GM19099 (cell line): ENCODE data around the gene NSFL1C.

Experiments used
- POLR2A ChIP-seq: IDR thresholded peaks from 3 replicates; pipeline ENCODE4 v1.6.1; 2011; ENCODE audit warnings: low read depth; ENCODE audit not compliant: insufficient read length; ENCODE audit errors: extremely low read depth

NSFL1C gene

GRCh38 chr20:1472556-1473245 lies 6.1 kb upstream of the NSFL1C start:
- no peak for TF ChIP-seq POLR2A

GRCh38 chr20:1471242-1471641 lies 4.6 kb upstream of the NSFL1C start:
- no peak for TF ChIP-seq POLR2A

GRCh38 chr20:1469925-1470571 lies 3.4 kb upstream of the NSFL1C start:
- TF ChIP-seq POLR2A = no peak

DNA sequence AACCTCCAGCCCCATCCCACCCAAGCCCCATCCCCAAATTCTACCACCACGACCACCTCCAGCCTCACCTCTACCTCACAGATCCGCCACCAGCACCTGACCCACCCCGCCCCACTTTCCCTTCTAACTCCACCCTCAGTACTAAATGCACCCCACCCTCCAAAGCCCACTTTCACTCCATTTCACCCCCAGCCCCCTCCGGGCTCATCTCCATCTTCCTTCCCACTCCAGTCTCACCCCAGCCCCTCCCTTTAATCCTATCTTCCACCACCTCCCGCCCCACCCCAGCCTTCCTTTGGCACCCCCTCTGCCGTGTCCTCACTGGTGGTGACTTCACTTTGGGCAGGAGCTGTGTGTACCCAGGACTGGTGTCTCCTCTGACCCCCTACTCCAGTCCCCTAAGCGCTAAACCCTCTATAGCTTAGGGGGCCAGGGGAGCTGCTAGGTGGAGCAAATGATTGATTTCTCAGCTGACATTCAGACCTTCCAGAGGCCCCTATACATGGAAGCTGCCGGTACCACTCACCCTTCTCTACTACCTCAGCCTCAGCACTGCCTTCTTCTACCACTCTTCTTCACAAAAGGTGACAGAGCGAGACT lies 2.8 kb upstream of the NSFL1C start:
- TF ChIP-seq POLR2A = no peak

DNA sequence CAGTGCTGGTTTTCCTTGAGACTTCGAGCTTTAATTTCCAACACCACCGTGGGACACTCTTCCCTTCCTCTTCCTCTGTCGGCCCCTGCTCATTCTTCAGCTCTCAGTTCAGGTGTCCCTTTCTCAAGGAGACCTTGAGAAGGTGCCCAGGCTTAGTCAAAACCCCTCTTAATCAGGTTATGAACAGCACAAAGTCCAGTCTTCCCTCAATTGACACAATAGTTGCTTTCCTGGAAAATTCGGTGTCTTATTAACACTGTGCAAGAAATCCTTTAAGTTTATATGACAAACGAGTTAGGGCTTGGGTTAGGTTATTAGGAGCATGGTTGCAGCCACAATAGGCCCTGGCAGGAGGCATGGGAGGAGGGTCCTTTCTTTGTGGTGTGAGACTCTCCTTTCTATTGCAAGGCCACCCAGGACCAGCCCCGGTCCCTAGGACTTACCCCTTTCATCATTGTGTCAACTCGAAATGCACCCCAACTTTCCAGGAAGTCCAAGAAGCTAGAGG lies 1.5 kb upstream of the NSFL1C start:
- TF ChIP-seq POLR2A = no peak

DNA sequence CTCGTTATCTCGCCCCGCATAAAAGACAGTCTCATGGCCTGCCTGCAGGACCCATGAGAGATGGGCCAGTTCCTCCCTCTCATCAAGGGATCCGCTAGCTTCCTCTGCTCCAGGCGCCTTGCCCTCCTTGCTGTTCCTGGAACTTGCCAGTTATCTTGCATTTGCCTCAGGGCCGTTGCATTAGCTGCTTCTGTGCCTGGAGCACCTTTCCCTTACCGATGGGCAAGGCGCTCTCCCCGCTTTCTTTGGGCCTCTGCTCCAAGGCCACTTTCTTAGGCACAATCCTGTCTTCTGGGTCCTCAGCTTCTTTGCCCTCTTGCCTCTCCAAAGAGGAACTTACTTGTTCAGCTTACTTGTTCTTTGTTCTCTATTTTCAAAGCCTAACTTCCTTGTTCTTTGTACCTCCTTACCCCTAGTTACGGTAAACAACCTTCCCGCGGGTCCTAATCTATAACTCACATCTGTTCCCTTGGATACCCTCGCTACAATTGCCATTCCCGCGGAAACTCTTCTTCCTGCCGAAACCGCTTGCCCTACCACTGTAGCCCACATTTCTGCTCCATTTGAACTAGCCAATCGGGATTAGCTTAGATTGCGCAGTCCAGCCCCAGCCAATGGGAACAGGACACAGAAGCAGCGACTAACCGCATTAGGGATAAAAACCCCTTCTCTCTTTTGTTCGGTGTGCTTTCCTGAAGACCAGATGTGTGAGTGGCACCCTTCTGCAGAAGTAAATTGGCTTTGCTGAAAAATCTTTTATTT lies 887 bp upstream of the NSFL1C start:
- no peak for TF ChIP-seq POLR2A

GRCh38 chr20:1467082-1467354 lies 369 bp upstream of the NSFL1C start:
- TF ChIP-seq POLR2A = no peak

DNA sequence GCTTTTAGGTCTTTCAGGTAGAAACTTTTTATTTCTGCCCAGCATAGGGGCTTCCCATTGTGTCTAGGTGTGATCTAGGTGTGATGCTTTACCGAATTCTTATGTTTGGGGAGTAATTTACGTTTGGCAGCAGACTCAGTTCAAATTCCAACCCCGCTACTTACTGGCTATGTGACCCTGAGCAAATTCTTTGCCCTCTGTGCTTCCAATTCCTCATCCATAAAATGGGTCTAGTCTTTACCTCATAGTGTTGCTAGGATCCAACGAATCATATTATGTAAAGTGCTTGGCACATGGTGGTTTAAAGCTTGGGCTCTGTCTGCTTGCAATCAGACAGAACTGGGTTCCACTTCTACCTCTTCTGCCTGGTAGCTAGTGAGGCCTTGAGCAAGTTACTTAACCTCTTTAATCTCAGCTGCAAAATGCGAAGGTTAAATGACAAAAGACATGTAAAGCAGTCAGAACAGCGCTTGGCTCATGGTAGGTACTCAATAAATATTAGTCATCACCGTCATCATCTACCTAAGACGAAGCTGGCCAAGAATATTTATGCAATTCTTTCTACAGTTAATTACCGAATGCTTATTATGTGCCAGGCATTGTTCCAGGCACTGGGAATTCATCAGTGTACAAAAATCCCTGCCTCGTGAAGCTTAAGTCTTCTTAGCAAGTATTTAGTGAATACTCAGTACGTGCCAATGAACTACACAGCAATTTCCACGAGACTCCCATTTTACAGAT lies 1.0 kb downstream of the NSFL1C start:
- TF ChIP-seq POLR2A = no peak

DNA sequence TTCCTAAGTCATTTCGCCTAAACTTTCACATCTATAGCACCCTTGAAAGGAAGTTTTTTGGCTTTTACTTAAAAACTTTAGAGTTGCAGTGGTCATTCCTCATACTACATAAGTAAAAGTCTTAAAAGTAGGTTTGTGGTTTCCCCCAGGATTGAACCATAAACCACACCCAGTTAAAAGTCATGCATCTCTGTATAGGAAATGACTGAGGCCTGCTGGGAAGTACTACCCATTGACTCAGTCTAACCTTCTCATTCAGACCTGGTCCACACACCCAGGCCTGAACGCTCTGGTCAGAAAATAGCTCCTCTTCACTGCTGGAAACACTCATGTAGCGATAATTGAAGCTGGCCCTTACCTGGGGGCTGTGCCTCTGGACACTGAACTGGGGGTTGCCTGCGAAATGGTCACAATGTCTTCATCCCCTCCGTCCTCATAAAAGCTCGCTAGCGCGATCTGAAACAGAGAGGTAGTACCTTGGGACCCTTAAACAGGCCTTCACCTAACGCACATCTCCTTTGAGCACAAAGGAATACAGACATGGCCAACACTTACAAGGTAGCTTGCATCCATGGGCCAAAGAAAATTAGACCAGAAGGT lies 2.6 kb downstream of the NSFL1C start:
- TF ChIP-seq POLR2A = no peak

DNA sequence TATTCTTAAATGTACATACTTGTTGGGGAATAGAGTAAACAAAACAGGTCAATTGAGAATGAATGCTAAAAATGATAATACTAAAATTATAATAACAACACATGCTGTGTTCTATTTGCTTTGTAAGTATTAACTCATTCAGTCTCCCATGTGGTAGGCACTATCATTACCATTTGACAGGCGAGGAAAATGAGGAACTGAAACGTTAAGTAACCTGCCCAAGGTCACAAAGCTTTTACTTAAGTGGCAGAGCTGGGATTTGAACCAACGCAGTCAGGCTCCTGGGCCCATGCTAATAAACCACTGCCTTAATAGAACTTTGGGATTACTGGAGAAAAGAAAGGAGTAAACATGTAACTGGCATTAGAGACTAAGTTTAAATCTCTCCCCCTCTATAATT lies 3.8 kb downstream of the NSFL1C start:
- TF ChIP-seq POLR2A = no peak

DNA sequence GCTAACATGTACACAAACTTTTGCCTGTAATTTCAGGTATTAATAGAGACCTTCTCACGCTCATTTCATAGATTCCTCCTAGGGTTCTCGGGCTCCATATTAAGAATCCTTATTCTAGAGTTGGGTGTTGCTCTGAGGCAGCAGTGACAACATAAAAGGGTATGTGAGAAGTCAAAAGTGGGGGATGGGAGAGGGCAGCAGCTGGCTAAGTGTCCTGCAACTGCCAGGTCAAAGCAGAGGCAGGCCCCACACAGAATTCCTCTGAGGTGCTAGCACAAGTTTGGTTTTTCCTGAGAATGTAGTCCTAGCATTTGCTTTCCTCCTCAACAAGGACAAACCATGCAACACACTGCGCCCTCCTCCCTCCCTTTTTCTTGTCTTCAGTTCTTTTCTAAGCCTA lies 4.6 kb downstream of the NSFL1C start:
- TF ChIP-seq POLR2A = no peak

- TF ChIP-seq POLR2A = no peak
Observed at GRCh38 chr20:1460275-1460674, 6.4 kb downstream of the NSFL1C start.

DNA sequence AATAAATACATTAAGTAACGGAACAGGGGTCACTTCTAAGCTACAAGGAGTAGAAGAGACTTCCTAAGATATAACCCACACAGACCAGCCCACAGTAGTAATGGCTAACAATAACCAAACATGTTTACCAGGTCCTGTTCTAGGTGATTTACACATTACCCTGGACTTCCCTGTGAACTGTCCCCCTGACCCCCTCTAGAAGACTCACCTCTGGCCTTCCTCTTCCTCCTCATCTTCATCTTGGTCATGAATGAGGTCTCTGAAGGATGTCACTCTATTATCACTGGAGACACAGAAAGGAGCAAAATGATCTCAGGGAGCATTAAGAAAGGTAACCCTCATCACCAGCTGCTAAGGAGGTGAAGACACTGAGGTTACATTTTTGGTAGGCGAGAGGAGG lies 8.7 kb downstream of the NSFL1C start:
- TF ChIP-seq POLR2A = no peak

- TF ChIP-seq POLR2A = no peak
Observed at GRCh38 chr20:1456300-1456699, 10.3 kb downstream of the NSFL1C start.
